Skeletal muscle cell (primary cell): Measurements from ENCODE around the gene CD52.

Source experiments
- DNase-seq: peaks from one replicate; pipeline ENCODE4 v3.0.0-alpha.2; 2010; ENCODE audit warnings: low read depth
- H3K4me3 ChIP-seq: 2 replicates; pipeline ENCODE4 v1.5.1; 2011; ENCODE audit warnings: low read depth, mild to moderate bottlenecking, control low read depth, low read length, moderate library complexity

CD52 gene

DNA sequence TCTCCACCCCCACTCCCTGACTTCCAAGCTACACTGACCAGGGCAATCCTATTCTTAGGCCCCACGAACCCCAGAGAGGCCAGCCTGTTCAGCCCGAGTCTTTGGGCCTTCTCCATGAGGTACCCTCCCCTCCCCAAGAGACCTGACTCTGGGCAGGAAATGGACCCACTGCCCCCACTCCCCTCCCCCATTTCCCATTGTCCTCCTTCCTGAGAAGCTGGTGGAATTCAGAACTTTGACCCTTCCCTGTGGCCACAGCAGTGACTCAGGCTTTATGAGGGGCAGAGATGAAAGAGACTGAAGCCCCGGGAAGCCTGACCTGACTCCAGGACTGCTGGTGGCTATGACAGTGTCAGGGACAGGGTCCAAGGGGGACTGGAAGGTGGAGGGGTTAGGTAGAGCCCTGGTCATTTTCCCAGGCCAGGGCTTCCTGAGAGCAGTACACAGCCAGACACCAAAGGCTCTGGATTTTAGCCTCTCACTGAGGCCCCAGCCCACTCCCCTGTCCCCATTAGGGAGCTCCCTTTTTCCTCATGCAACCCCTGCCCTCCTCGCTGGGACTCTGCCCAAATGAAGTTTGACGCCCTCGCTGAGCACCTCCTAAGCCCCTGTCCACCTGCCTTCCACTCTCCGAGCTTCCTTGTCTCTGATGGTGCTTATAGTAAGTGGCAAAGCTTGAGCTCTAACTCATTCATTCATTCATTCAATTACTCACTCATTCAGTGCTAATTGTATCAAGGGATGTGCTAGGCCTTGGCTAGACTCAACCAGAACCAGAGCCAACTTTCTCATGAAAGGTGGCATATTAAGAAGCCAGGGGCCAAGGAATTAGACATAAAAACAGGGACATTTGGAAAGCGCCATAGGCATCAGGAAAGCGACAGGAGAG, 33.2 kb downstream of the CD52 start:
- no peak overlapping the region for H3K4me3 ChIP-seq
- no peak for DNase-seq

- no peak for DNase-seq
- no peak overlapping the region for H3K4me3 ChIP-seq
Measured at GRCh38 chr1:26351590-26352337, 34.0 kb downstream of the CD52 start.

GRCh38 chr1:26352338-26352679, 34.6 kb downstream of the CD52 start:
- no peak for DNase-seq
- no peak overlapping the region for H3K4me3 ChIP-seq

DNA sequence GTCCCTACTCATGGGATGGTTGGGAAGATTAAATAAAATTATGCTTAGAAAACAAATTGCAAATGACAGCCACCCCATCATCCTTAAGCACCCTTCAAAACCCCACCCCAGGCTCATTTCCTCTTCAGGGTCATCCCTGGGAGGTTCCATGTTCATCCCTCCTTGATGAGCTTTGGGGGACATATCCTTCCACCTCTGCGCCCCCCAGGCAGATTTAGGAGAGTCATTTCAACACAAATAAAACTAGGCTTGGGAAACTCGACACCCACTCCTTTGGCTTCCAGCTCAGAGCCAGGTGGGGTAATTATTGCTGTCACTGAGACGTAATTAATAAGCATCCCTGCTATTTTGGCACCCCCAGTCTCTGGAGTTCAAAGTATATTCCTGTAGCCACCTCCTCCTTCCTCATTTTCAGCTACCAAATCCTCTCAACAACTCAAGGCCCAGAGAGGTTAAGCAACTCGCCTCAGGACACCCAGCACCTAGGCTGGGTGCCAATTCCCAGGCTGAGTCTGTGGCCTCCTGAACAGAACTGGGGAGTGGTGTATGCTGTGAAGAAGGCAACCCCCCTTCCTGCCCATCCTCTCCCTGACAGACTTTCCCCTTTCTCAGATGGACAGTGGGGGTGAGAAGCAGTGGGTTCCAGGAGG, 35.6 kb downstream of the CD52 start:
- no peak for DNase-seq
- H3K4me3 ChIP-seq, result no peak overlapping the region

GRCh38 chr1:26353976-26354820, 36.4 kb downstream of the CD52 start, which contains the start of gene CRYBG2:
TSS of gene CRYBG2 (minus strand) at chr1:26354130. CDS start at chr1:26346657, 7,473 bp downstream.
- DNase-seq, result no peak
- no peak within 1 kb of the TSS for H3K4me3 ChIP-seq

- no peak for DNase-seq
- no peak overlapping the region for H3K4me3 ChIP-seq
Measured at GRCh38 chr1:26354972-26355371, 37.2 kb downstream of the CD52 start.

DNA sequence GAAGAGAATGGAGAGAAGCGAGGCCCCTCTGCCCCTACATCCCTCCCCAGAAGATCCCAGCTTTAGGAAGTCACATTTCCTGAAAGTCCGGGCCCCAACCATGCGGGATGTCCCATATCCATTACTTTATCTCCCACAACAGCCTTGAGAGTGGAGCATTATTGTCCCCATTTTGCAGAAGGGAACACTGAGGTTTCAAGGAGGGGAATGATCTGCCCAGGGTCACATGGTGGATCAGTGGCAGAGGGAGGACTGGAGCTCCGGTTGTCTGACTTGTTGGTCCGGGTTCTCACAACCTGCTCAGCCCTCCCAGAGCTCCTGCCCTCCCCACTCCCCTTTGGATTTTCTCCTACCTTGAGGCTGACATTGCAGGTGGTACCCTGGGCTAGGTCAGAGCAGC, 38.3 kb downstream of the CD52 start:
- H3K4me3 ChIP-seq, result no peak overlapping the region

DNA sequence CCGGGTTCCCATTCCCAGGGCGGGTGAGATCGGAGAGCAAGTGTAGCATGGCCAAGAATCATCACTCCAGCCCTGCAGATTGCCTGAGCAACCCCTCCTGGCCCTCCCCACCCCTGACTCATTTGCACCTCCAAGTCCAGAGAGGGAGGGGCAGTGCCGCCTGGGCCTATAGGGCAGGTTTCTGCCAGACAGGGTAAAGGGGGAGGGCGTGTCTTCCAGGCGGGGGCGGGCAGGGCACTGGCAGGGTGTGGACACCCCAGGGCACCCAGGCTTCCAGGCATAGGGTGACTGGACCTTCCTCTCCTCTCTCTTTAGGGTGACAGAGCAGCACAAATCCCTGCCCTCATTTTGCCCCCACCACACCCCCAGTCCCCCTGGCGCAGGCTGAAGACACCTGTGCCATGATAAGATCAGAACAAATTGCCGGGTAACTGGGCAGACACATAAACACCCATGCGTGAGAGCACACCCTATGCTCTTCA, 39.4 kb downstream of the CD52 start:
- no peak overlapping the region for H3K4me3 ChIP-seq
- no peak for DNase-seq

More for the DNA sequence above, 38.3 kb downstream of the CD52 start:
- DNase-seq, result no peak

- no peak for DNase-seq
- no peak overlapping the region for H3K4me3 ChIP-seq
Measured at GRCh38 chr1:26358411-26359384, 40.9 kb downstream of the CD52 start.

DNA sequence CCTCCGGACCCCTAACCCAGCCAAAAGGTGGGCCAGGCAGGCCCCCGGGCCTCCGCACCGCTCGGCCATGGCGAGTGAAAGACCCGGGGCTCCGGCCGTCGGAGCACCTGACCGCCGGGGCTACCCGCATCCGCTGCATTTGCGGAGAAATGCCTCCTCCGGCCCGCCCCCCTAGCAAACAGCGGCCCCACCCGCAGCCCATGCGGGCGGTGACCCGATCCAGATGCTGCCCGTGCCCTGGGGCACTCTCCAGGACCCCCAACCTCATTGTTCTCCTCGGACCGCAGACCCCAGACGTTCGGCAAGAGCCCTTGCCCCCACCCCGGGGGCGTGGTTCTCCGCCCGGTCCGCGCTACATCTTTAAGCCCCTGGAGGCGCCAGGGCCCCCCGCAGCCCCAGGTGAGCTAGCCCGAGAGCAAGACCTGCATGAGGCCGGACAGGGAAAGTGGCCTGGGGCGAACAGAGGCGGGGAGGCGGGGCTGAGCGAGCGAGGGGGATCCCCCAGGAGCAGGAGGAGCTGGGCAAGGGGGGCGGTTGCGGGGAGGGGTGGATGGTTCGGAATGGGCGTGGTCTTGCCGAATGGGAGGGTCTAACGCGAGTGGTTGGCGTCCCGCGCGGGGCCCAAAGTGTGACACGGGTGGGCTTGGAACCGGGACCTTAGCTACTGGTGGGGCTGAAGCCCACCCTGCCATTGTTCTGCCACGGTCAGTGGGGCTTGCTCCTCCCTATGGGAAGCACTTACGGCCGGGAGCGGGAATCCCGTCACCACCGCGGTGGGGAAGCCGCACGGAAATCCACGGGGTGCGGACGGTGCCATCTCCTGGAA, 42.4 kb downstream of the CD52 start:
- peak overlapping the region; percentile 5 for H3K4me3 ChIP-seq
- no peak for DNase-seq

DNA sequence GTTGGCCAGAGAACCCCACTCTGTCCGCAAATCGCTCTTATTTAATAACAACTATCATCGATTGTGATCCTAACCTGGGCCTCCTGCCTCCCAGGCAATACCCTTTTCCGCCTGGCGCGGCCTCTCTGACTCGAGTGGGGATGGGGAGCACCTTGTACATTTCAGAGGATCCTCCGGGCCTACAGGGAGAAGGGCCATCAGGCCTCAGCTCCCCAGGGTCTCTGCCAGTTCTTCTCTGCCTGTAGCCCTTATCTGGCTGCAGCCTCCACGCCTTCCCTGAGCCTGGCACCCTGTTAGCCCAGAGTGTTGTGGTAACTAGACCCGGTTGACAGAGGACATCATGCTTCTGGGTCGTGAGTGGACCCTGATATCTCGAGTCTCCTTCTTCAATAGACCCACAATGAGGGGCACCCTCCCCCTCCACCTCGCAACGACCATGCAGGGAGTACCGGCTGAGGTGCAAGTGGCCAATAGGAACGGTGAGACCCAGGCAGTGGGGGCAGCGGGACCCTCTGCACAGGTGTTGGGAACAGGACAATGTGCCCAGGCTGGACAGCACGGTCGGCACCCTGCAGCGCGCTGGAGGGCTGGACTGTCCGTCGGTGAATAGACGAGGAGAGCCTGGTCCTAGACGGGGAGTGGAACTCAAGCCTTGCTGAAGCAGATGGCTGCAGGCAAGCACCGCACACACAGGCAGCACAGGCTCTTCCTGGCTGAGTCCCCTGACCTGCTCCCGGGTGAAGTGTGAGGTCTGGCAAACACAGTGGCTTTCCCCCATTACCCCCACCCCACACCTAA, 43.2 kb downstream of the CD52 start:
- no peak overlapping the region for H3K4me3 ChIP-seq
- no peak for DNase-seq

- no peak overlapping the region for H3K4me3 ChIP-seq
- no peak for DNase-seq
Measured at GRCh38 chr1:26361605-26362122, 43.9 kb downstream of the CD52 start.

DNA sequence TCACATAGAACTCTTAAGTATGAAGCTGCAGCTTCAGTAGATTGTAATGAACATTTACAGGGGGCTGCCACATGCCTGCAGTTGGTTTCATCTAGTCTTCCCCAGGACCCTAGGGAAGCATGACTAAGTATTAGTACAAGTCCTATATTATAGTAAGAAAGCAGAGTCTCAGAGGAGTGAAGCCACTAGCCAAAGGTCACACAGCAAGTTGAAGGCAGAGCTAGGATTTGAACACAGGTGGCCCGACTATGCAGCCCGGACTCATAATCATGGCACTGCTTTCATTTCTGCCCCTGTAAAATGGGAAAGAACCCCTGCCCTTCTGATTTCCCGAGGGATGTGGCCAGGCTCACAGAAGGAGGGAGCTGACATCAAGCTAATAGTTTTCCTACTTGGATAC, 44.6 kb downstream of the CD52 start:
- no peak overlapping the region for H3K4me3 ChIP-seq
- no peak for DNase-seq

GRCh38 chr1:26363549-26364448, 46.0 kb downstream of the CD52 start:
- H3K4me3 ChIP-seq, result no peak overlapping the region

DNA sequence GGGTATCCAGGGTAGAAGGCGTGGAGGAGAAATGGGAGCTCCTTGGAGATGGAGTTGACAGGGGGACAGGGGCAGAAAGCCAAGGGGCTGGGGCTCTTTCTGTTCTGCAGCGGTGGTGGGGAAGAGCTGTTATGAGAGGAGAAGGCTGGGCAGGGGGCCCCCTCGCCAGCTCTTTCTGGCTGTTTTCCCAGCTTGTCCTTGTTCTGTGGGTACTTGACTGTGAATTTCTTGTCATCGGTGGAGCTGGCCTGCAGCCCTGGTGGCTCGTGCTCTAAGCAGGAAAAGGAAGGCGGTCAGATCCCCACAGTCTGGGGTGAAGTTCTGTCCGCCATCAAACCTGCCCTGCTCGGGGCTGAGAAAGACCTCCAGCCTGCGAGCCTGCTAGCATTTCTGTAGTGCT, 47.2 kb downstream of the CD52 start:
- DNase-seq, result no peak
- H3K4me3 ChIP-seq, result no peak overlapping the region

More at GRCh38 chr1:26363549-26364448, 46.0 kb downstream of the CD52 start:
- no peak for DNase-seq
